Superior temporal gyrus (tissue), 1 donor: ENCODE measurements around the gene RPRD1A.
A peak's percentile ranks its signal among the peaks of the same experiment; 100 is the strongest.
"Not testable (repeated sequence)": the region's sequence is repeated elsewhere in the genome, so short reads cannot be mapped to it uniquely, and the experiment has no call there.

Experiments
- DNase-seq: peaks from one replicate; pipeline ENCODE4 v3.0.0-alpha.2; 2016; ENCODE audit errors: extremely low spot score

Gene RPRD1A

DNA sequence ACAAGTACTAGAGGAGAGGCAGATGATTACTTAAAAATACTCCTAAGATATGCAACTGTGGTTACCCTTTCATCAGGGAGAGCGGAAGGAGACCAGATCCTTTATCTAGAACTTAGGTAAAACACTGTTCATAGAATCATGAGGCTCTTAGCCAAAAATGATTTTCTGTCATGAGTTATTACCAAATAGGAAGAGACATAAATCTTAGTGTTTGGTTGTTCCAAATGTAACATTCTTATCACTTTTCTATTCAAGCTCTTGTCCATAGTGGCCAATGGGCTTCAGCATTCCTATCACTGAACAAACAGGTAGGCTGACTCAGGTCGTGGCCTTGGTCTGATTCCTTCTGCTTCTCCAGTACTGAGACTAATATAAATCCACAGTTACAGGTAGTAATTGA lies 38.5 kb downstream of the RPRD1A start:
- no peak for DNase-seq

DNA sequence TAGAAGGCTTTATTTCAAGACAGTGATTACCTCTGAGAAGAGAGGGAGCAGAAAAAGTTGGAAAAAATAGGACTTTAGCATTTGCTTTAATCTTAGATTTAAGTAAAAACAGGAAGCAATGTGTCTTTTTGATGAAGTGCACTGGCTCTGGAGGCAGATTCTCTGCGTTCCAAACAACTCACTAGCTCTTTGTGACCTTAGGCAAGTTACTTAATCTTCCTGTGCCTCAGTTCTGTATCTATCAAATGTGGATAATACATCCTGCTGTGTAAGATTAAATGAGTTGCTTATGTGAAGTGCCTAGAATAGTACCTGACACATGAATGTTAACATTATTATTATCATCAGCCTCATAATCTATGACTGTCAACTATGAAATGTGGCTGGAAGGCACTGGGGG lies 42.3 kb downstream of the RPRD1A start:
- DNase-seq = no peak

DNA sequence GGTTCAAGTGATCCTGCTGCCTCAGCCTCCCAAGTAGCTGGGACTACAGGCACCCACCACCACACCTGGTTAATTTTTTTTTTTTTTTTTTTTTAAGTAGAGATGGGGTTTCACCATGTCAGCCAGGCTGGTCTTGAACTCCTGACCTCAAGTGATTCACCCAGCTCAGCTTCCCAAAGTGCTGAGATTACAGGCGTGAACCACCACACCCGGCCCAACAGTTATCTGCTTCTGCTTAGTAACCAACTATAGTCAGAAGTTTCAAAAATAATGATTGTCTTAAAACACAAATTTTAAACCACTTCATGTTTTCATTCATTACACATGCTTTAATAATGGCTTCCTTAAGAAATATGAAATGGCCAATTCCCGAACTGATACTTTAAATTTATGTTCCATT lies 43.1 kb downstream of the RPRD1A start:
- not testable (repeated sequence) for DNase-seq

DNA sequence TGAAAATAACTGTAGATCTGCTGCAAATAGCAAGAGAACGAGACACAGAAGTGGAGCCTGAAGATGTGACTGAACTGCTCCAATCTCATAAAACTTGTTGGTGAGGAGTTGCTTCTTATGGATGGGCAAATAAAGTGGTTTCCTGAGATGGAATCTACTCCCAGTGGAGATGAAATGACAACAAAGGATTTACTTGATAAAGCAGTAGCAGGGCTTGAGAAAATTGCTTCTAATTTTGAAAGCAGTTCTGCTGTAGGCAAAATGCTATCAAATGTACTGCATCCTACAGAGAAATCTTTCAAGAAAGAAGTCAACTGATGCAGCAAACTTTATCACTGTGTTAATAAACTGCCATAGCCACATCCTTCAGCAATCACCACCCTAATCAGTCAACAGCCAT lies 44.0 kb downstream of the RPRD1A start:
- no peak for DNase-seq

- DNase-seq = no peak
Observed at GRCh38 chr18:36020174-36020711, 47.1 kb downstream of the RPRD1A start.

DNA sequence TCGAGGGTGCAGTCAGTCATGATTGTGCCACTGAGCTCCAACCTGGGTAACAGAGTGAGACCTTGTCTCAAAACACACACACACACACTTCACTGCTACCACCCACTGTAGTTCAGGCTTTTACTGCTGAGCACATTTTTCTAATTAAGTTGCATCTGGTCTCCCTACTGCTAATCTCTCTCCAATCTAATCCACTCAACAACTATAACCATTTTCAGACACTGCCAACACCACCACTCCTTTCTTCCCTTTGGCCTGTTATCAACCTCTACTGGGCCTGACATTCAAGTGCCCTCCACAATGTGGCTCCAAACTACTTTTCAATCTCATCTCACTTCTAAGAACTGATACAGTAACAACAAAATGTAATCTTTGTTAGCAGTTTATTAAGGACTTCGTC lies 50.1 kb downstream of the RPRD1A start:
- DNase-seq = no peak

GRCh38 chr18:36015629-36016028 lies 51.7 kb downstream of the RPRD1A start:
- DNase-seq = no peak

- no peak for DNase-seq
Observed at GRCh38 chr18:36012891-36013290, 54.5 kb downstream of the RPRD1A start.

DNA sequence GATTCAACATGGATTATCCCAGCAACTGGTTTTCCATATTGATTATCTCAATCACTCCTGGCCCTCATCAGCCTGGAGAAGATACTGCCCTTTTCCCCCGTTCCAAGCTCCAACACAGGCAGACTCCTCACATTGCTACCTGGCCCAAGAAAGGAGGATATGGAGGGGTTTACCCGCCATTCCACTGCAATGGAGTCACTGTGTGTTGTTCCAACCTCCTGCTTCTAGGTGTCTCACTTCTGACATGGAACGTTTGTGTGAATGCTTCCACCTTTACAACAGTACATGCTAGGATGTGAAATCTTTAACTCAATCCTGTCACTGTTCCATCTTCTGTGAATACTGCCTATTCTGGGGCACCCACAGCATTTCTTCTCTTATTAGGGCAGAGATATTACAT lies 58.1 kb downstream of the RPRD1A start:
- no peak for DNase-seq

DNA sequence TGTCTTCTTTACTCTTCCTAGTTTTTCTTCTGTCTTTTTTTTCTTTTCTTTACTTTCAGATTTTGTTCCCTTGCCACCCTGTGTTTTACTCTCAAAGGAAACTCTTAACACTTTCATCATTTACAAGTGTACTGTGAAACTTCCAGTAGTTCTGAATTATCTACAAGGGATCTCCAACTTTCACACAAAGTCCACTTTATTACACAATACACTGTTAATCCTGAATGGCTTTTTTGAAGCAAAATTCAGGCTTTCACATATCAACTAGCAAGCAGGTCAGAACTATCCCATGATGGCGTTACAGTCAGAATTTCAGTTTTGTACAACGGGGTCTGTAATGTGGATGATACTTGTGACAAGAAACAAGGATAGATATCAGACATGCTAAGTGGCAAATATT lies 60.4 kb downstream of the RPRD1A start:
- no peak for DNase-seq

GRCh38 chr18:35999925-36000324 lies 67.4 kb downstream of the RPRD1A start:
- no peak for DNase-seq

DNA sequence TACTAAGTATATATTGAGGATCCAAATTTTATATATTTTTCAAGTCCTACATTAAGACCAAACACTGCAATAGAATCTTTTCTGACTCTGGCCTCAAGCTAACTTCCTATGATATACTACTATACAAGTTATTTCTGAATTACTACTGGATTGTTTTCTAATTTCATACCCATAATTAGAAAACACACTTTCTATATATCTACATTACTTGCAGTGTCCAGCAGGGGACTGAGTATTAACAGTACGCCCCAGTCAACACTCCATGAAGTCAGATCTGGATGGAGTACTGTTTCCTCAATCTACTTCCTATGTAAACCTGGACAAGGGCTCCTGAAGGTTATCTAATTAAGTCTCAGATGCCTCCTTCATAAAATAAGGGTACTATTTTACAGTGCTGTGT lies 68.4 kb downstream of the RPRD1A start:
- DNase-seq = no peak

DNA sequence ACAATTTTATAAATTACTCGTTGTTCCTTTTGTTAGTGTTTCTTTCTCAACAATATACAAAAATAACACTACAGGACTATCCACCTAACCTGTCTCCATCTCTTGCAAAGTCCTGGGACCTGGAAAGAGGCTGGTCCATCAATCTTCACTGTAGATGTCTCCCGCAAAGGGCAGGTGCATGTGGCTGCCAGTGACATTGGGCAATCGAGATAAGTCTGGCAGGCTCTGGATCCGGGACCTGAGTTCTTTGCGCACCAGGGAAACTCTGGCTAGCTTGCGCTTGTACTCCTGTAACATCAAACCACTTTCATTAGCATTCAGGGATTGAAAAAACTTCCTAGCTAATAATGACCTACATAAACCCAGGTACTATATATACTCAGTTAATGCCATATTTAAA lies 74.3 kb downstream of the RPRD1A start:
- no peak for DNase-seq

GRCh38 chr18:35991696-35992095 lies 75.7 kb downstream of the RPRD1A start:
- DNase-seq = no peak

DNA sequence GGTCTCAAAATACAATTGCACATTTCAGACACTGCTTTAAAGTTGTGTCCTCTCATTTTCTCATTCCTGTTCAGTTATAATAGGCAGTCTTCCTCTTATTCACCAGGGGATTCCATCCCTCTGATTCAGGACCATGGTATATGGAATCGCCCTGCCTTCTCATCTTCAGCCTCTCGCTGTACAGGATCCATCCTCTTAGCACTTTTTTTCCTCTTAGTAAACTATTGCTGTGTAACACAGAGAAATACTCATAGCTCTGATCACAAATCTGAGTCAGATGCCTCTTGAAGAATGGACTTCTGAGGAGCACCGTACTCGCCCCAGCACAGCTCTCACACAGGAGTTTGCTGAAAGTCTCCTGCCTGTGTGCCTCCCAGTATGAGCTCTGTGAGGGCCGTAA lies 83.5 kb downstream of the RPRD1A start:
- no peak for DNase-seq

DNA sequence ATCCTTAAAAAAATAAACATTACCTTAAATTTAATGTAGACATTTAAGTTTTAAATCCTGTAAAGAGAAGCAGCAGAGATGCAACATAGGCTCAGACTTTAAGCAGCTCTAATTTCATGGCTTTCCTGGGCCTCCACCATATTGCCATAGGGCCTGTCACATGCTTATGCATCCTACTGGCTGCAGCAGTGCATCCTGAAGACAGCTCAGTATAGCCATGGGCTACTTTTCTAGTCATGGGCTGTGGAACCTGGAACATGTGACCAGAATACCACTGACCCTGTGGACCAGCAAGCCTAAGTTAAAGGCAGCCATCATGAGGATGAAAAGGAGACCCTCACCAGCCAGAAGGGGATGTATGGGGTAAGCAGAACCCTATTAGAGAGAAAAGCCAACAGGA lies 84.2 kb downstream of the RPRD1A start:
- no peak for DNase-seq

DNA sequence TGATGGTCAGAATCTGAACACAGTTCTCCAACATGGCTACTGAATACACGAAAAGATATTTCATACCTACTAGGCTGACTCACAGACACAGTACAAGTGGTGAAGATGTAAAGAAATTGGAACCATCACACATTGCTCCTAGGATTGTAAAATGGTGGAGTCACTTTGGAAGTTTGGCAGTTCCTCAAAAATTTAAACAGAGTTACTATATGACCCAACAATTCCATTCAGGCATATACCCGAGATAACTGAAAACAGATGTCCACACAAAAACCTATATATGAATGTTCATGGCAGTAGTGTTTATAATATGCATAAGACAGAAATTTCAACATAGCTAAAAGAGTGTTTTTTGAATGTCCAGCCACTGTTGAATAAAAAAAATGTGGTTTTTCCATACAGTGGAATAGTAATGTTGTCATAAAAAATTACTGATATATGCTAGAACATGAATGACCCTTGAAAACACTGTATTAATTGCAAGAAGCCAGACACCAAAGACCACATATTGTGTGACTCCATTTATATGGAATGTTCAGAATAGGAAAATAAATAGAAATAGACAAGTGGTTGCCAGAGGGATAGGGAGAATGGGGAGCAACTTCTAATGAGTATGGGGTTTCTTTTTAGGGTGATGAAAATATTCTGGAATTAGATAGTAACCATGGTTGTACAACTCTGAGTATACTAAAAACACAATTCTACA lies 84.8 kb downstream of the RPRD1A start:
- no peak for DNase-seq

DNA sequence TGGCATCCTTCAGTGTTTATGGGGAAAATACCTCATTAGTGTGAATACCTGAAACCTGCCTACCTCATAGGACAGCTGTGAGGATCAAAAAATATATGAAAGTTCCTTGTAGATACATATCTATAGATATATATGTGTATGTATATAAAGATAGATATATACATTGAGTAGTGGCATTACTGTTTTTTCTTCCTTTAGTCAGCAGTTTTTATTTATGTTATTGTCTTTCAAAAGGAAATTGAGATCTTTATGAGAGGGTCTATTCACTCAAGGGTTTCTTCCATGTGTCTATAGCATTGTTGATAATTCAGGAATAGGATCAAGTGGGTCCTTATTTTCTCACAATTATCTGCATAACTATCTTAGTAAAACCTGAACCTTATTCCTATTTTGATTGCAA lies 88.2 kb downstream of the RPRD1A start:
- no peak for DNase-seq

- DNase-seq = peak; percentile 25
Observed at GRCh38 chr18:35974181-35974580, 93.2 kb downstream of the RPRD1A start.

DNA sequence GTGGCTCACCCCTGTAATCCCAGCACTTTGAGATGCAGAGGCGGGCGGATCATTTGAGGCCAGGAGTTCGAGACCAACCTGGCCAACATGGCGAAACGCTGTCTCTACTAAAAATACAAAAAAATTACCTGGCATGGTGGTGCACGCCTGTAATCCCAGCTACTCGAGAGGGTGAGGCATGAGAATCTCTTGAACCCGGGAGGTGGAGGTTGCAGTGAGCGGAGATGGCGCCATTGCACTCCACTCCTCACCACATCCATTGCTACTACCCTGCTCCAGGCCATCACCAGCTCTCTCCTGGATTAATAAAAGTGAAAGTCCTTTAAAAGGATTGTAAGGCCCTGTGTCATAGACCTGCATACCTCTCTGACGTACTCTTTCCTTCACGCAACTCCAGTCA lies 93.7 kb downstream of the RPRD1A start:
- no peak for DNase-seq

GRCh38 chr18:35972197-35973000 lies 95.0 kb downstream of the RPRD1A start, which contains the start of gene RMP24:
RMP24 (plus strand) TSS chr18:35972679.
- peak; percentile 96 for DNase-seq

DNA sequence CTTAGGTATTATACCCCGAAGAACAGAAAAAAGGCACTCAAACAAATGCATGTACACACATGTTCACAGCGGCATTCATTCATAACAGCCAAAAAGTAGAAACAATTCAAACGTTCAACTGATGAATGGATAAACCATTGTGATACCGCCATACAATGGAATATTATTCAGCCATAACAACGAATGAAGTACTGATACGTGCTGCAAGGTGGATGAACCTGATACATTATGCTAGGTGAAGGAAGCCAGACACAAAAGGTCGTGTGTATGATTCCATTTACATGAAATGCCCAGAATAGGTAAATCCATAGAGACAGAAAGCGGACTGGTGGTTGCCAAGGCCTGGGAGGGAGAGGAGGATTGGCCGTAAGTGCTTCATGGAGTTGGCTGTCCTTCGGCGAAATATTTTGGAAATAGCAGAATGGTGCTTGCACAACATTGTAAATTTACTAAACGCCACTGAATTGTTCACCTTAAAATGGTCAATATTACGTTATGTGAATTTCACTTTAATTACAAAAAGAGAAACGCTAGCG lies 95.6 kb downstream of the RPRD1A start:
- no peak for DNase-seq

DNA sequence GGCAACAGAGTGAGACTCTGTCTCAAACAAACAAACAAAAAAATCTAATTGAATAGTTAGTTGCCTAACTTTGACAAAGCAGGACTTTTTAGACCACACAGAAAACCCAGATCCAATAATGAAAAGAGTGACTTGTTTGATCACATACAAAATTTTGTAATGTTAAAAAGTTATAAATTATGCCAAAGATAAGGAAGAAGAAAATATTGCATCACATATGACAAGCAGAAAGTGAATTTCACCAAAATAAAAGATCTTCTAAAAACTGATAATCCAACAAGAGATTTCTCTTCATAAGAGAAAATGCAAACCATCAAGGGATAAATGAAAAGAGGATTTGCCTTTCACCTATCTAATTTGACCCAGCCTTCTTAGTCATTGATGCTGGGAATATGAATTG lies 97.7 kb downstream of the RPRD1A start:
- no peak for DNase-seq
